Breast epithelium (tissue), 3 donors: ENCODE results near the gene NRXN3.

Experiments used
- POLR2A ChIP-seq: fragments of 450-650 bp; IDR thresholded peaks from one replicate; pipeline ENCODE4 v1.6.1; 2016; ENCODE audit warnings: antibody characterized with exemption, mild to moderate bottlenecking, moderate library complexity
- POLR2AphosphoS5 ChIP-seq, 3 donors: sonication (generic); formaldehyde crosslinking; IDR thresholded peaks; one replicate each; pipeline ENCODE4 v1.6.1; 2017; ENCODE audit warnings: antibody characterized with exemption in 3 of 3
- TF ChIP-seq, protein P1 (sequence below), 3 donors: fragments of 450-650 bp; IDR thresholded peaks; one replicate each; pipeline ENCODE4 v1.5.1; 2016 to 2017; ENCODE audit warnings: antibody characterized with exemption in 3 of 3, mild to moderate bottlenecking in 3 of 3, moderate library complexity in 3 of 3

GRCh38 chr14:78790271-78790670 is 620.1 kb downstream of the NRXN3 start:
- TF ChIP-seq, protein P1, sequence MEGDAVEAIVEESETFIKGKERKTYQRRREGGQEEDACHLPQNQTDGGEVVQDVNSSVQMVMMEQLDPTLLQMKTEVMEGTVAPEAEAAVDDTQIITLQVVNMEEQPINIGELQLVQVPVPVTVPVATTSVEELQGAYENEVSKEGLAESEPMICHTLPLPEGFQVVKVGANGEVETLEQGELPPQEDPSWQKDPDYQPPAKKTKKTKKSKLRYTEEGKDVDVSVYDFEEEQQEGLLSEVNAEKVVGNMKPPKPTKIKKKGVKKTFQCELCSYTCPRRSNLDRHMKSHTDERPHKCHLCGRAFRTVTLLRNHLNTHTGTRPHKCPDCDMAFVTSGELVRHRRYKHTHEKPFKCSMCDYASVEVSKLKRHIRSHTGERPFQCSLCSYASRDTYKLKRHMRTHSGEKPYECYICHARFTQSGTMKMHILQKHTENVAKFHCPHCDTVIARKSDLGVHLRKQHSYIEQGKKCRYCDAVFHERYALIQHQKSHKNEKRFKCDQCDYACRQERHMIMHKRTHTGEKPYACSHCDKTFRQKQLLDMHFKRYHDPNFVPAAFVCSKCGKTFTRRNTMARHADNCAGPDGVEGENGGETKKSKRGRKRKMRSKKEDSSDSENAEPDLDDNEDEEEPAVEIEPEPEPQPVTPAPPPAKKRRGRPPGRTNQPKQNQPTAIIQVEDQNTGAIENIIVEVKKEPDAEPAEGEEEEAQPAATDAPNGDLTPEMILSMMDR (IDR thresholded peaks at IDR 0.05): no peak
- TF ChIP-seq POLR2A: no peak
- TF ChIP-seq POLR2AphosphoS5 (IDR thresholded peaks at IDR 0.05): no peak
